Tibial nerve (tissue), 4 donors: ENCODE data around the gene REC114.

ENCODE experiments used
- EP300 ChIP-seq, 2 donors: sonication (generic); formaldehyde crosslinking; IDR thresholded peaks; one replicate each; pipeline ENCODE4 v1.6.1; 2017; ENCODE audit warnings: antibody characterized with exemption in 2 of 2, mild to moderate bottlenecking in 1 of 2
- POLR2A ChIP-seq, 2 donors: fragments of 450-650 bp; IDR thresholded peaks; one replicate each; pipeline ENCODE4 v1.6.1; 2017; ENCODE audit warnings: antibody characterized with exemption in 2 of 2, mild to moderate bottlenecking in 2 of 2, moderate library complexity in 2 of 2
- TF ChIP-seq, protein P1 (sequence below), 5 experiments: fragments of 200-600 bp in 3 of 5; fragments of 450-650 bp in 2 of 5; sonication (generic) in 3 of 5; IDR thresholded peaks; one replicate each; pipeline ENCODE4 v1.5.1; 2016 to 2019; ENCODE audit warnings: antibody characterized with exemption in 5 of 5, mild to moderate bottlenecking in 3 of 5, moderate library complexity in 2 of 5

DNA sequence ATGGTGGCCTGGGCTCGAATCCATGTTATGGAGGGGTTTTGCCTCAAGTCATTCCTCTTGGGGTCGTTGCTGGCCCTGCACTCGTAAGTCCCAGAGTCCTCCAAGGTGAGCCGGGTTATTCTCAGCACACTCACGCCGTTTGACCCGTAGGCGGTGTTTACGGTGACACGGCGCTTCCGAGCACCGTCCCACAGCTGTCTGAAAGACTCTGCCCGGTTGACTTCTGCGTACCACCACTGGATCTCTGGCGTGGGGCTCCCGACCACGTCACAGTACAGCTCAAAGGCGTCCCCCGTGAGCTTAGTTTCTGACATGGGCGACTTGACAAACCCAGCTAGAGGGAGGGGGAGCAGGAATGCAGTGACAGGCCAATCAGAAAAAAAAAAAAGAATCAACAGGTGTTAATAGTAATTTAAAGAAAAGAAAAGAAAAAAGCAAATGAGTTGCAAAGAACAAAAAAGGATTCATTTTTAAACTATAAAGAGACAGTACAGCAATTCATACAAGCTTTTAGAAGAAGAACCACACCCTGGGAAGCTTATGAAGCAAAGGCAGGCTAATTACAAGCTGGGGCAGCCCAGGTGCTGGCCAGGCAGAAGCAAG lies 154.2 kb downstream of the REC114 start:
- TF ChIP-seq, protein P1, sequence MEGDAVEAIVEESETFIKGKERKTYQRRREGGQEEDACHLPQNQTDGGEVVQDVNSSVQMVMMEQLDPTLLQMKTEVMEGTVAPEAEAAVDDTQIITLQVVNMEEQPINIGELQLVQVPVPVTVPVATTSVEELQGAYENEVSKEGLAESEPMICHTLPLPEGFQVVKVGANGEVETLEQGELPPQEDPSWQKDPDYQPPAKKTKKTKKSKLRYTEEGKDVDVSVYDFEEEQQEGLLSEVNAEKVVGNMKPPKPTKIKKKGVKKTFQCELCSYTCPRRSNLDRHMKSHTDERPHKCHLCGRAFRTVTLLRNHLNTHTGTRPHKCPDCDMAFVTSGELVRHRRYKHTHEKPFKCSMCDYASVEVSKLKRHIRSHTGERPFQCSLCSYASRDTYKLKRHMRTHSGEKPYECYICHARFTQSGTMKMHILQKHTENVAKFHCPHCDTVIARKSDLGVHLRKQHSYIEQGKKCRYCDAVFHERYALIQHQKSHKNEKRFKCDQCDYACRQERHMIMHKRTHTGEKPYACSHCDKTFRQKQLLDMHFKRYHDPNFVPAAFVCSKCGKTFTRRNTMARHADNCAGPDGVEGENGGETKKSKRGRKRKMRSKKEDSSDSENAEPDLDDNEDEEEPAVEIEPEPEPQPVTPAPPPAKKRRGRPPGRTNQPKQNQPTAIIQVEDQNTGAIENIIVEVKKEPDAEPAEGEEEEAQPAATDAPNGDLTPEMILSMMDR (IDR thresholded peaks at IDR 0.05), result no peak
- TF ChIP-seq POLR2A (IDR thresholded peaks at IDR 0.05) (no peak), EP300 (IDR thresholded peaks at IDR 0.05) (no peak)
